HUDEP-2 (cell line): ENCODE results near the gene ZNF783.
"Not testable (repeated sequence)": the region's sequence is repeated elsewhere in the genome, so short reads cannot be mapped to it uniquely, and the experiment has no call there.

Source experiments
- DNase-seq, 76 experiments: peaks; one replicate each; lab custom pipeline; 2025; ENCODE audit not compliant: unreplicated experiment in 76 of 76; lab: John Stamatoyannopoulos, UW

Gene ZNF783

GRCh38 chr7:149295481-149295850 is 33.5 kb downstream of the ZNF783 start:
- no peak for DNase-seq

GRCh38 chr7:149296368-149296767 is 34.4 kb downstream of the ZNF783 start:
- DNase-seq, result no peak

DNA sequence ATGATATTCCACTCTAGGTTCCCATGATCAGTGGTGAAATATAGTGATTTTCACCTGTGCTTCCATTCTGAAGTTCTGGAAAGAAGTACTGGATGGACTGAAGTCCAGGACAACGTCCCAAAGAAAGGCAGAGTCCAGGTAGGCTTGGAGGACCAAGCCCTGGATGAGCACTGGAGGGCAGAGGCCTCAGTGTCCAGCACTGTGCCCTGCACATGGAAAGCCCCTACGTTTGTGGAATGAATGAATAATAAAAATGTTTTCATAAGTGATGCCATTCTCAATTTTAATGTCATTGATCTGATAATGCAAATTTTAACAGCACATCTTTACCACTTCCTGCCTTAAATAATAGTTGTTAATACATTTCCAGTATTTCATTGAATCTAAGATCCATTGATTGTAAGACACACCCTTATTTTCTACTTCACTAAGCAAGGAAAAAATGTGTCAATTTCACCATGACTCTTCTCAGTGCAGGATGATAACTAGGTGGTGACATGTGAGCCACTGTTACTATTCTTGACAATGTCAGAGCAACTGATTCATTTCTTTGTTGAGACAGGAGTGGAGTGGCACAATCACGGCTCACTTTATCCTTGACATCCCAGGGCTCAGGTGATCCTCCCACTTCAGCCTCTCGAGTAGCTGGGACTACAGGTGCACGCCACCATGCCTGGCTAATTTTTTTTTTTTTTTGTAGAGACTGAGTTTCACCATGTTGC is 35.2 kb downstream of the ZNF783 start:
- no peak for DNase-seq

- no peak for DNase-seq
Measured at GRCh38 chr7:149300620-149301285, 38.8 kb downstream of the ZNF783 start.

GRCh38 chr7:149302222-149302621 is 40.2 kb downstream of the ZNF783 start:
- DNase-seq, result no peak

DNA sequence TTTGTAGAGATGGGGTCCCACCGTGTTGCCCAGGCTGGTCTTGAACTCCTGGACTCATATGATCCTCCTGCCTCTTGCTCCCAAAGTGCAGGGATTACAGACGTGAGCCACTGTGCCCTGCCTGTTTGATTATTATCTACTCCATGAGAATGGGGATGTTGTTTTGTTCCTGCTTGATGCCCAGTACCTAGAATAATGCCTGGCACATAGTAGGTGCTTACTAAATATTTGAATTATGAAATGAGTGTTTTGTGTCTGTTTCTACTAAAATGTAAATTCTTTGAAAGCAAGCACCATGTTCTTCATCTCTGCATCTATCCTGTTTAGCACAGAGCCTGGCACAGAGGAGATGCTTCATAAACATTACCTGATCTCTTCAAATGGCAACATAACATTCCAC is 40.9 kb downstream of the ZNF783 start:
- DNase-seq, result no peak

GRCh38 chr7:149304006-149304405 is 42.0 kb downstream of the ZNF783 start:
- no peak for DNase-seq

DNA sequence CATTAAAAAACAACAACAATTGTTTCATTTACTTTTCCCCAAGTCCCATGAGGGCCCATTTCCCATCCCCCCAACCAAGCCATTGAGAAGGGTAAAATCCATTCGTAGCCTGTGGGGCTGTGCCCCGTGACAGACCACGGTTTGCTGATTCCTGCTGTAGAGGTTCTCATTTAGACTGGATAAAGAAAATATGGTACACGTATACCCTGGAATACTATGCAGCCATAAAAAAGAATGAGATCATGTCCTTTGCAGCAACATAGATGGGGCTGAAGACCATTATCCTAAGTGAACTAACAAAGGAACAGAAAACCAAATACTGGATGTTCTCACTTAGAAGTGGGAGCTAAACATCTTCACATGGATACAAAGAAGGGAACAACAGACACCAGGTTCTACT is 44.9 kb downstream of the ZNF783 start:
- DNase-seq, result no peak

GRCh38 chr7:149307775-149308501 is 45.9 kb downstream of the ZNF783 start:
- no peak for DNase-seq

DNA sequence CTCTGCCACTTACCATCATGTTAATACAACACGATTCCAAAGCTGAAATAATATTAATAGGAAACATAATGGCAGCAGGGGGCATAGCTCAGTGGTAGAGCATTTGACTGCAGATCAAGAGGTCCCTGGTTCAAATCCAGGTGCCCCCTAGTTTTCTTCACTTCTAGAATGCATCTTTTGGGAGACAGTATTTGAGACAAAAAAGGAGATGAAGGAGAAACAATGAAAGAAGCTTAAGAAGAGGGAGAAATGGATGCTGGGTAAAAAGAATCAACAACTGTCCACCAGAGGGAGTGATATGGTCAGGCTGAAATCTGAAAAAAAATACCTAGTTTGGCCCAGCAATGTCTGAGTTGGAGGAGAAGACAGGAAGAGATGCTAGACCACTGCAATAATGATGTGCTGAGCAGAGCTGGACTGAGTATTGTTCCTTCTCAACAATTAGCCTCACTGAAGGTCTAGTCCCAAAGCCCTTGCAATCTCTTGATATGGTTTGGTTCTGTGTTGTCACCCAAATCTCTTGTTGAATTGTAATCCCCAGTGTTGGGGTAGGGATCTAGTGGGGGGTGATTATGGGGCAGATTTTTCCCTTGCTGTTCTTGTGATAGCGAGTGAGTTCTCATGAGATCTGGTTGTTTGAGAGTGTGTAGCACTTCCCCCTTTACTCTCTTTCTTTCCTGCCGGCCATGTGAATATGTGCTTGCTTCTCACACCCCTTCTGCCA is 48.3 kb downstream of the ZNF783 start:
- peak in 26 of 76 experiments; percentile 6 to 78 (median 38) for DNase-seq

GRCh38 chr7:149310990-149311573 is 49.1 kb downstream of the ZNF783 start:
- DNase-seq, result no peak

DNA sequence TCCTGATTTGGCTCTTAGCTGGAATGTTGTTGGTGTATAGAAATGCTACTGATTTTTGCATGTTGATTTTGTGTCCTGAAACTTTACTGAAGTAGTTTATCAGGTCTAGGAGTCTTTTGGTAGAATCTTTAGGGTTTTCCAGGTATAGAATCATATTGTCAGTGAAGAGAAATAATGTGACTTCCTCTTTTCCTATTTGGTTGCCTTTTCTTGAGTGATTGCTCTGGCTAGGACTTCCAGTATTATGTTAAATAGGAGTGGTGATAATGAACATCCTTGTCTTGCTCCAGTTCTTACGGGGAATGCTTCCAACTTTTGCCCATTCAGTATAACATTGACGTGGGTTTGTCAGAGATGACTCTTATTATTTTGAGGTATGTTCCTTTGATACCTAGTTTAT is 52.0 kb downstream of the ZNF783 start:
- no peak for DNase-seq

DNA sequence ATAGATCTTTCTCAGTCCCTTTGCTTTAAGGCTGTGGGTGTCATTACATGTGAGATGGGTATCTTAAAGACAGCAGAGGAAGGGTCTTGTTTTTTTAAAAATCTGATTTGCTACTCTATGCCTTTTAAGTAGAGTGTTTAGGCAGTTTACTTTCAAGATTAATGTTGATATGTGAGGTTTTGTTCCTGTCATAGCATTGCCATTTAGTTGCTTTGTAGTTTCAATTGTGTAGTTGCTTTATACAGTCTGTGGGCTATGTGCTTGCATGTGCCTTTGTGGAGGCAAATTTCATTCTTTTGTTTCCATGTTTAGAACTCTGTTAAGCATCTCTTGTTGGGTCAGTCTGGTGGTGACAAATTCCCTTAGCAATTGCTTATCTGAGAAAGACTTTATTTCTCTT is 54.6 kb downstream of the ZNF783 start:
- DNase-seq, result no peak

- no peak for DNase-seq
Measured at GRCh38 chr7:149317496-149317895, 55.5 kb downstream of the ZNF783 start.

DNA sequence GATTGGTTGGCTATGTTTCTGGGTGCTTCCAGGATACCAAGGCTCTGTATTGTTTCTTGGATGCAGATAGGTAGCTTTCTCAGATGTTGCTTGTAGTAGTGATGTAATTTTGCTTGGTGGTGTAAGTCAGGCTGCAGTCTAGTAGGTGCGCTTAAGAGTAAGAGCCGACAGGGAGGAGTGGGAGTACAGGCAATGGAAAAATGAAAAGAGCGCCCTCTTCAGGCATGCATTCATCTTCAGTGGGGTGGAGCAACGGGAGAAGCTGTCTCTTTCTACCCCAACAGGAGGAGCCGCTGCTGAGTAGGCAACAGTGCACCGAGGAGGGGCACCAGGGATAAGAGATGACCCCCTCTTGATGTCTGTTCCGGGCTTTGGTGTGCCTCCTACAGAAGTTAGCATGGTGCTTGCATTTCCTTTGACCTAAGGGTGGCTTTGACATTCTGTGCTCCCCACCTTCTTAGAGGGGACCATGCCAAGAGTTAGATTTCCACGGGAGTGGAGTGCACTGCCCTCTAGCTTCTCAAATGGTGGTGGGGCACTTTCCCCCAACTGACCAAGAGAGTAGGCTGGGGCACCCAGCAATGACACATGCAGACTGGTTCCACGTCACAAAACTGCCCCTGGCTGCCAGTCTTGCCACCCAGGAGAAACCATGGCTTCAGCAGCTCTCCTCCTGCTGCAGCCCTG is 56.1 kb downstream of the ZNF783 start:
- DNase-seq, result peak in 8 of 76 experiments; percentile 5 to 21 (median 11)

GRCh38 chr7:149319376-149319775 is 57.4 kb downstream of the ZNF783 start:
- no peak for DNase-seq

DNA sequence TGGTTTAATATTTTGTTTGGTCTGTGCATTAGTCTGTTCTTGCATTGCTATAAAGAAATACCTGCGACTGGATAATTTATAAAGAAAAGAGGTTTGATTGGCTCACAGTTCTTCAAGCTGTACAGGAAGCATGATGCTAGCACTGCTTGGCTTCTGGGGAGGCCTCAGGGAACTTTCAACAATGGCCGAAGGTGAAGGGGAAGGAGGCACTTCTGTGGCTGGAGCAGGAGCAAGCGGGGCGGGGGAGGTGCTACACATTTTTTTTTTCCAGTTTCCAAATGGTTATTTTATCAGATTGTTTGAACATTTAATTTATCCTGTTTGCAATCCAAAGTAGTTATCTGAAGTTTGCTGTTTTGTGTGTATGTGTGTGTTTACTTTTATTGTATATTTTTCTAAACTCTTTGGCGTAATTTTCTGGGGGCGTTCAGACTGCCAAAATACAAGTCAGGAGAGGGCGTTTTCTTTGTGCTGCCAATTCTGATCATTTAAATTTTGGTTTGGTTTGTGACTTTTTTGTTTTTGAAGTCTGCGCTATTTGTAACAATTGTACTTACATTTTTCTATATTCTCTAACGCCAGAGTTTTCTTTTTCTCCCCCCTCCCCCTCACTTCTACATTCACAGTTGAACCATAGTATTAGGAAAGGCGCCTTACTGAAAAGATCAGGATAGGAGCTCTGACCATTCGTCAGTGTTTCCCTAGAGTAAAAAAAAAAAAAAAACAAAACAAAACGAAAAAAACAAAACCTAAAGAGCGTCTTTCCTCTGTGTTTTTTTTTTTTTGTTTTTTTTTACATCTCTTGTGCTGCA is 58.5 kb downstream of the ZNF783 start:
- DNase-seq, result no peak

GRCh38 chr7:149321125-149321905 is 59.3 kb downstream of the ZNF783 start:
- DNase-seq, result not testable (repeated sequence)
